ENCODE results near the gene GRIA4.

- TF ChIP-seq CTCF (conservative IDR thresholded peaks at IDR 0.05 in 1 of 2, IDR thresholded peaks at IDR 0.05 in 1 of 2; ENCODE audit: extremely low read depth in 1 of 2, insufficient read depth in 1 of 2, low read depth in 1 of 2, low read length in 2 of 2) (no peak), EZH2 (IDR thresholded peaks at IDR 0.05; ENCODE audit: borderline replicate concordance, low read length) (no peak)
Observed at GRCh38 chr11:105667441-105667840, 57.6 kb downstream of the GRIA4 start.

Data from mammary epithelial cell (primary cell).